Activated T-helper 9 cell treated with anti-CD3 and anti-CD28 coated beads, Interleukin-2, amount 50 U/mL, for 16 hours (primary cell): ENCODE results near the gene PRR22.

Experiments used
- DNase-seq: peaks from one replicate; pipeline ENCODE4 v3.0.0-alpha.2; 2020; ENCODE audit warnings: low read depth

PRR22 gene

GRCh38 chr19:5784581-5785147 lies at the start of gene PRR22:
Gene PRR22 (minus strand): TSS chr19:5784746. CDS start chr19:5784660, 86 bp downstream.
- DNase-seq, result no peak

- no peak for DNase-seq
Observed at GRCh38 chr19:5832527-5833216, 48.1 kb upstream of the PRR22 start.

- DNase-seq, result no peak
Observed at GRCh38 chr19:5832061-5832460, 47.5 kb upstream of the PRR22 start.

- no peak for DNase-seq
Observed at GRCh38 chr19:5831159-5831558, 46.6 kb upstream of the PRR22 start.

- DNase-seq, result no peak
Observed at GRCh38 chr19:5829567-5830310, 45.2 kb upstream of the PRR22 start.

GRCh38 chr19:5828661-5829566 lies 44.4 kb upstream of the PRR22 start:
- peak; percentile 12 for DNase-seq

- DNase-seq, result peak; percentile 97
Observed at GRCh38 chr19:5827891-5828660, 43.5 kb upstream of the PRR22 start.

- DNase-seq, result no peak
Observed at GRCh38 chr19:5827342-5827890, 42.9 kb upstream of the PRR22 start.

- DNase-seq, result no peak
Observed at GRCh38 chr19:5826531-5827341, 42.2 kb upstream of the PRR22 start.

- DNase-seq, result no peak
Observed at GRCh38 chr19:5825178-5825577, 40.6 kb upstream of the PRR22 start.

GRCh38 chr19:5824751-5825150 lies 40.2 kb upstream of the PRR22 start:
- no peak for DNase-seq

- DNase-seq, result no peak
Observed at GRCh38 chr19:5823579-5824281, 39.2 kb upstream of the PRR22 start.

GRCh38 chr19:5822181-5822844 lies 37.8 kb upstream of the PRR22 start:
- no peak for DNase-seq

- no peak for DNase-seq
Observed at GRCh38 chr19:5821521-5822180, 37.1 kb upstream of the PRR22 start.

GRCh38 chr19:5820785-5821184 lies 36.2 kb upstream of the PRR22 start:
- no peak for DNase-seq

GRCh38 chr19:5818594-5818993 lies 34.0 kb upstream of the PRR22 start:
- DNase-seq, result no peak

GRCh38 chr19:5817218-5817617 lies 32.7 kb upstream of the PRR22 start:
- DNase-seq, result no peak

GRCh38 chr19:5814852-5815246 lies 30.3 kb upstream of the PRR22 start:
- DNase-seq, result no peak
